Natural killer cell treated with Interleukin-12 subunit alpha and Interleukin-12 subunit beta and Interleukin-15 and Interleukin-18, amount 100 ng/mL, for 72 hours (primary cell): ENCODE data around the gene KLHL24. TPM values are rescaled to one million over a fixed set of nuclear protein-coding genes. Genes with fewer than 3 reads are reported as not detected.
"Not testable (repeated sequence)": the region's sequence is repeated elsewhere in the genome, so short reads cannot be mapped to it uniquely, and the experiment has no call there.

ENCODE experiments used
- ATAC-seq, 2 donors: fragments of 150-1000 bp; cut with Tn5 transposase in 1 of 2; sonication (Bioruptor Pico), chemical (Tn5 transposase) in 1 of 2; 2 replicates each; pipeline ENCODE4 v1.10.0; 2021
- DNase-seq: peaks from one replicate; pipeline ENCODE4 v3.0.0; 2022; ENCODE audit warnings: low spot score
- H3K27ac Mint-ChIP-seq, 2 donors: 1 replicate in 1 of 2; 2 replicates in 1 of 2; pipeline ENCODE4 v1.8.0; 2022; ENCODE audit warnings: mixed read lengths in 2 of 2, mild to moderate bottlenecking in 1 of 2, moderate library complexity in 1 of 2
- H3K27me3 Mint-ChIP-seq, 2 donors: 1 replicate in 1 of 2; 2 replicates in 1 of 2; pipeline ENCODE4 v1.8.0; 2022; ENCODE audit warnings: mixed read lengths in 2 of 2
- H3K36me3 Mint-ChIP-seq: one replicate; pipeline ENCODE4 v1.8.0; 2022; ENCODE audit warnings: mixed read lengths
- H3K4me1 Mint-ChIP-seq, 2 donors: 1 replicate in 1 of 2; 2 replicates in 1 of 2; pipeline ENCODE4 v1.8.0; 2022; ENCODE audit warnings: low read depth in 2 of 2, mixed read lengths in 2 of 2, mild to moderate bottlenecking in 1 of 2
- H3K4me3 Mint-ChIP-seq: one replicate; pipeline ENCODE4 v1.8.0; 2022; ENCODE audit warnings: mixed read lengths
- H3K9me3 Mint-ChIP-seq: 2 replicates; pipeline ENCODE4 v1.8.0; 2022; ENCODE audit warnings: mixed read lengths
- total RNA-seq, 2 donors: library from RNA; stranded (reverse); gene quantifications; one replicate each; pipeline ENCODE4 v1.2.3, GENCODE V29; 2022

Gene KLHL24
- total RNA-seq, 2 donors from 2014 or later: 9.8 to 14.9 TPM

DNA sequence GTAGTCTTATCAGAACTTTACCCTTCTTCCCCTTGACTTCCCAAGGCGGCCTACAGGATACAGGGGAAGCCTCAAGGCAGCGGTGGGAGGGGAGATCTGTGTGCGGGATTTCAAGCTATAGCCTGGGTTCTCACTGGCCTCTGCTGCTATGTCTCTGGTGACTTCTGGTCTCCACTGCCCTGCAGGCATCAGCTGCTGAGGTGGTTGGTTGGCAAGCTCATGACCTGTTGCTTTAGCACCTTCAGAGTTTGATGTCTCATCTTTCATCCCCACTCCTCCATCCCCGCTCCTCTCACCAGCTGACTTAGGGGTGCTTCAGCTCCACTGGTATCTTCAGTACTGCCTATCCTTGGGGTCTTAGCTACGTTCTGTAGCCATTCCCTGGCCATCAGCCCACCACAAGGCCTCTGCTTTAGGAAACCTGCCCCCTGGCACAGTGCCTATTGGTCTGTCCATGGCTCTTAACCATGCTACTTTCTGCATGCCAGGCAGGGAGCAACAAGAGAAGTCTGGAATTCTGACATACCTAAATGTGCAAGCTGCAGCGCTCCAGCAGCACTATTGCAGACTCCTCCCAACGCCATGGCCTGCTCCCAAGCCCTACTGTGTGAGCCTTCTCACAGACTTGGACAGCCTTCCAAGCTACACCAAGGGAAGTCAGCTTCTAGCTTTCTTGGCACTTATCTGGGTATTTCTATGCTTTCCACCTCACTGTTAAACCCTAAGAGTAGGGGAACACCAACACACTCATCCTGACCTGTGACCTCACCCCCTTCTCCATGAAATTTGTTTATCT lies 60.3 kb downstream of the KLHL24 start:
- peaks cover 22 to 31% of the 10 kb centered on the region in 2 donors for H3K4me1 Mint-ChIP-seq
- no peak for DNase-seq
- H3K27ac Mint-ChIP-seq: no peak overlapping the region
- no peak overlapping the region for H3K4me3 Mint-ChIP-seq
- no peak for ATAC-seq
- no peaks in the 10 kb centered on the region for H3K27me3 Mint-ChIP-seq
- H3K36me3 Mint-ChIP-seq: peaks cover 5% of the 10 kb centered on the region
- H3K9me3 Mint-ChIP-seq: no peaks in the 10 kb centered on the region

DNA sequence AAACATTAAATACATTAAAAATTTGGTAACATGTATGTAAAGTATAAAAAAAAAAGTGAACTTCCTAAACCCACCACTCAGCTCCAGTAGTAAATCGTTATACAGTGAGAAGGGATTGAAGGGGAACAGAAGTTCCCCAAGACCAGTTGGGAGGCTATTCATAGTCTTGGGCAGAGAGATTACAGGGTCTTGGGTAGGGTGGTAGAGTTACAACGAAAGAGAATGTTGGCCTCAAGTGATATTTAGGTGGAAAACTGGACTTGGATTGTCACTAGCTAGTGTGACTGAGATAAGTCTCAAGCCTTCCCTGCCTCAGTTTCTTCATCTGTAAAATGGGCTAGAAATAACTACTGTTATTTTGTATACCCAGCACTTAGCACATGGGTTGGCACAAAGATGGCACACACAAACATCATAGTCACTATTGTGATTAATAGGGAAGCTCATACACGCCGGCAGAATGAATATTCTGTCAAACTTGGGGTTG lies 61.7 kb downstream of the KLHL24 start:
- peaks cover 10% of the 10 kb centered on the region for H3K36me3 Mint-ChIP-seq
- ATAC-seq (no peak), DNase-seq (no peak)
- H3K4me3 Mint-ChIP-seq: peak overlapping the region; percentile 91
- H3K9me3 Mint-ChIP-seq: no peaks in the 10 kb centered on the region
- peaks cover 27 to 37% of the 10 kb centered on the region in 2 donors for H3K4me1 Mint-ChIP-seq
- peak overlapping the region; percentile 84 to 91 for H3K27ac Mint-ChIP-seq
- H3K27me3 Mint-ChIP-seq: no peaks in the 10 kb centered on the region

DNA sequence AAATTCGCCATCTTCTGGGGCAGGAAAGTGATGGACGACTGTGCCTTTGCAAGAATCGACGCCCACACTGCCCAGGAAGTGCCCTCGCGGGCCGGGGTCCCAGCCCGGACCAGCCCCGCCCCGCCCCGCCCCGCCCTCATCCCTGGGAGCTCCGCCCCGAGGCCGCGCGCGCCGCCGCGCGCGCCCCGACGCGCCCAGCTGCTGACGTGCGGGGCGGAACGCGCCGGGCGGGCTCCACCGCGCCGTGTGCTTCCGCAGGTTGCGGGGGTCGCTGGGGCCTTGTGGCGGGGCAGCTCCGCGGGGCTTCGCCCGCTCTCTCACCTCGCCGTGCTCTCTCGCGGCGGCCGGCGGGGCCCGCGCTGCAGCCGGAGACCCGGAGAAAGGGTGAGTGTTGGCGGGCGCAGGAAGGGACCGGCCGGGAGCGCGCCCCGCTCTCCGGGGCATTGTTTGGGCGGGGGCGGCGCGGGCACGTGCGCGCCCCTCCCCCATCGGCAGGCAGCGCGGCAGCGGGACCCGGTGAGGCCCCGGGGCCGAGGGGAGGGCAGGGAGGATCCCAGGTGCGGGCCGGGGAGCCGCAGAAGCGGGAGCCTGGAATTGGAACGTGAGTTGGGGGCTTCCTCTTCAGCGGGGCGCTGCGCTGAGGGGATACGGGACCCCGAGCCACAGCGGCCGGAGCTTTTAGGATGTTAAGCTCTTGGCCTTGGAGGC lies 62.3 kb downstream of the KLHL24 start, which contains the start of gene YEATS2:
TSS of gene YEATS2 (plus strand) at position 188 of the 708 bp plus-strand sequence. CDS start 17,366 bp downstream, outside the sequence.
- peak within 1 kb of the TSS; percentile 91 for H3K4me3 Mint-ChIP-seq
- H3K36me3 Mint-ChIP-seq: peaks cover 10% of the 10 kb centered on the region
- DNase-seq (peak; percentile 83), ATAC-seq (peak; percentile 95 to 96)
- H3K27me3 Mint-ChIP-seq: no peaks in the 10 kb centered on the region
- H3K4me1 Mint-ChIP-seq: peaks cover 27 to 37% of the 10 kb centered on the region in 2 donors
- peak within 1 kb of the TSS; percentile 84 to 91 for H3K27ac Mint-ChIP-seq
- H3K9me3 Mint-ChIP-seq: no peaks in the 10 kb centered on the region

DNA sequence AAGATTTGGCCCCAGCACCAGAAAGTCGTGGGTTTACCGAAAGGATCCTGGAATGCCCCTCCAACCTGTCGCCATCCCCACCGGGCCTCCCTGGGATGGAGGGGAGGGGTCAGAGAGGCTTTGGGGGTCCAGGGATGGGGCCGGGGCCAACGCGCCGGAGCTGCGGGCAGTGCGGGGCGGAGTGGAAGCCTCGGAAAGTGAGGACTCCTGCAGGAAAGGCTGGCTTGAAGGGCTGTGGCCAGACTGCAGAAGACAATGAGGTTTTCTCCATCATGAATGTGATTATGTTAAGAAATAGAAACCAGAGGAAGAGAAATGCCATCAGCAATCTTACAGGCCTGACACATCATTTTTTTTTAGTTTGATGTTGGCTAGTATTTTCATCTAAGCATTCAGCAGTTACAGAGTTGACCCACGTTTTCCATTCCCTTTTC lies 62.9 kb downstream of the KLHL24 start:
- DNase-seq (no peak), ATAC-seq (peak; percentile 48 to 53)
- Mint-ChIP-seq H3K36me3 (peaks cover 10% of the 10 kb centered on the region), H3K4me3 (peak overlapping the region; percentile 87), H3K4me1 (peaks cover 27 to 37% of the 10 kb centered on the region in 2 donors), H3K9me3 (no peaks in the 10 kb centered on the region), H3K27me3 (no peaks in the 10 kb centered on the region), H3K27ac (peak overlapping the region; percentile 68 to 79)

DNA sequence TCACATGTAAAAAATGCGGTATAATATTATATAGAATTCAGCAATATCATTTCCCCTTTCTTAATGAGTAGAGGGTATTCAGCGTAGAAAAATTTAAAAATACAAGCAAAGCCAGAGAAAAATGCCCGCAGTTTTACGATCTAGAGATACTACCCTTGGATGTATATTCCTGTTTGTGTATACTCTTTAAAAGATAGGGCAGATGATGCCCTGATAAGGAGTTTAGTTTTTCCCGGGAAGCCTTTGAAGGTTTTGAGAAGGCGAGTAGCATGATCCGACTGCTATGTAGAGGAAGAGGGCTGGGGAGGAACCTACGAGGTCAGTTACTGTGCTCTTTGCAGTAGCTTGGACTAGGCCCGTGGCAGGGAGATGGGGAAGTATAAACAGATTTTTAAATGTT lies 63.3 kb downstream of the KLHL24 start:
- H3K27ac Mint-ChIP-seq: peak overlapping the region; percentile 68 to 79
- H3K4me1 Mint-ChIP-seq: peaks cover 27 to 37% of the 10 kb centered on the region in 2 donors
- no peak for ATAC-seq
- no peaks in the 10 kb centered on the region for H3K27me3 Mint-ChIP-seq
- H3K36me3 Mint-ChIP-seq: peaks cover 10% of the 10 kb centered on the region
- H3K9me3 Mint-ChIP-seq: no peaks in the 10 kb centered on the region
- H3K4me3 Mint-ChIP-seq: peak overlapping the region; percentile 87
- no peak for DNase-seq

DNA sequence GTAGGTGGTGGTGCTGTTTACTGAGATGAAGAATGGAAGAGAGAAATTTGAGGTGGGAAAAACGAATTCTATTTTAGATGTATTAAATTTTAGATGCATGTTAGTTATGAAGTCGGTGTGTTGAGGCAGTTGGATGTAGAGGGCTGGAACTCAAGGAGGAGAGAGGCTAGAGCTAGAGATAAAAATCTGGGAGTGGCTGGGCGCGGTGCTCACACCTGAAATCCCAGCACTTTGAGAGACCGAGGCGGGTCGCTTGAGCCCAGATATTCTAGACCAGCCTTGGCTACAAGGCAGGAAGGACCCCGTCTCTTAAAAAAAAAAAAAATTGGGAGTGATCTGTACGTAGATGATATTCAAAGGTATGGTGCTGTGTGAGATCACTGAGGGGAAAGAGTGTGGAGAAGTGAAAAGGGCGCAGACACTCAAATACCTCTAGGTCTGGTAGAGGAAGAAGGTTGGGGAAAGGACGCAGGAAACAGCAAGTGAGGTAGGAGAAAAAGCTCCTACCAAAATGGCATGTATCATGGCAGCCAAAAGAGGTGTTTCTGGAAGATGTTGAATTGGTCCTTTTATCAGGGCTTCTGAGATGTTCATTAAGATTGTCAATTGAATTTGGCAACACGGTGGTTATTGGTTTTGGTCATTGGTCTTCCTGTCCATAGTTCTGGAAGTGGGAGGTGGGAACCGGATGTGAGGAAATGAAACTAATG lies 64.0 kb downstream of the KLHL24 start:
- ATAC-seq: no peak
- no peaks in the 10 kb centered on the region for H3K27me3 Mint-ChIP-seq

DNA sequence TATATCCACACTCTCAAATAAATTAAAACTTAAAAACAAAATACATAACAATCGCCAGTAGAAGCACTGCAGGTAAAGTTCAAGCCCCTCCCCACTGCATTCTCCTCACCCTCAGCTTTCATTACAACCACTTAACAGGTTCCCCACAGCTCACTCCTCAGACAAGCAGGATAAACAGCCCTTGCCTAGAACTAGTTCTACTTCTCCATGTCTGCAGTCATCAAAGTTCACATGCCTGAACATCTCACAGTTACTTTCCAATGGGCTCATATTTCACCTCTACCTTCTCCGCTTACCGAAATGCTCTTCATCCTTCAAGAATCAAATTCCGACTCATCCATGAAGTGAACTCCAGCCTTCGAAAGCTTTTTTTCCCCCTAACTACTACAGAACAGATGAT lies 66.3 kb downstream of the KLHL24 start:
- Mint-ChIP-seq H3K4me1 (peaks cover 30 to 42% of the 10 kb centered on the region in 2 donors), H3K4me3 (no peak overlapping the region), H3K9me3 (no peaks in the 10 kb centered on the region), H3K27me3 (no peaks in the 10 kb centered on the region), H3K36me3 (peaks cover 10% of the 10 kb centered on the region), H3K27ac (no peak overlapping the region)
- ATAC-seq (no peak), DNase-seq (no peak)

More for the DNA sequence above, 64.0 kb downstream of the KLHL24 start:
- peaks cover 10% of the 10 kb centered on the region for H3K36me3 Mint-ChIP-seq
- peaks cover 30 to 42% of the 10 kb centered on the region in 2 donors for H3K4me1 Mint-ChIP-seq
- peak overlapping the region; percentile 87 for H3K4me3 Mint-ChIP-seq
- peak overlapping the region; percentile 68 to 79 for H3K27ac Mint-ChIP-seq
- no peaks in the 10 kb centered on the region for H3K9me3 Mint-ChIP-seq
- no peak for DNase-seq

DNA sequence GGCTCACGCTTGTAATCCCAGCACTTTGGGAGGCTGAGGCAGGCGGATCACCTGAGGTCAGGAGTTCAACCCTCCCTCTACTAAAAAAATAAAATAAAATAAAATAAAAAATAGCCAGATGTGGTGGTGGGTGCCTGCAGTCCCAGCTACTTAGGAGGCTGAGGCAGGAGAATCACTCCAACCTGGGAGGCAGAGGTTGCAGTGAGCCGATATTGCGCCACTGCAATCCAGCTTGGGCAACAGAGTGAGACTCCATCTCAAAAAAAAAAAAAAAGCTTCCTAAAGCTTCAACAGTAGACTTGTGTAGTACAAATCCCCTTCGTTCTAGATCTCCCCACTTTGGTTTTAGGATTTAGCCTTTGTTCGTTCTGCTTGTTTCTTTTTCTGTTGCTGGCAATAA lies 68.5 kb downstream of the KLHL24 start:
- H3K27me3 Mint-ChIP-seq, DNase-seq, H3K4me3 Mint-ChIP-seq, H3K36me3 Mint-ChIP-seq, H3K27ac Mint-ChIP-seq, H3K9me3 Mint-ChIP-seq, ATAC-seq: not testable (repeated sequence)
- H3K4me1 Mint-ChIP-seq: peaks cover 23 to 30% of the 10 kb centered on the region in 2 donors

DNA sequence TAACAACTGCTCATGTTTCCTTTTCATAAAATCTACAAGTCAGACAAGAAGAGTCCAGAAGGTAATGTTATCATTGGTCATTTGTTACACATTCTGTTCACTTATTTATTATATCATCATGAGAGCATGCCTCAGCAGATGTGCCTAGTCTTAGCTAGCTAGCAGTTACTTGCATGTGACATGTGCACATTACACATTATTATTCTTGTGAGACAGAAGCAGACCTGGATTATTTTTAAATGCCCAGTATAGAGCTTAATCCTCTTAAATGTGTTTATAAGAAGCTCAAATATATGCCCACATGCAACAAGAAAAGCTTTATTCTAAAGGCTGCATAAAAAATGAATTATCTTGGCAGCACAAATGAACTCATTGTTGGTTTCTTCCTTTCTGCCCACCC lies 74.8 kb downstream of the KLHL24 start:
- no peak overlapping the region for H3K27ac Mint-ChIP-seq
- H3K4me3 Mint-ChIP-seq: no peak overlapping the region
- ATAC-seq (no peak), DNase-seq (no peak)
- no peaks in the 10 kb centered on the region for H3K36me3 Mint-ChIP-seq
- H3K27me3 Mint-ChIP-seq: no peaks in the 10 kb centered on the region
- H3K9me3 Mint-ChIP-seq: no peaks in the 10 kb centered on the region
- H3K4me1 Mint-ChIP-seq: no peaks in the 10 kb centered on the region

DNA sequence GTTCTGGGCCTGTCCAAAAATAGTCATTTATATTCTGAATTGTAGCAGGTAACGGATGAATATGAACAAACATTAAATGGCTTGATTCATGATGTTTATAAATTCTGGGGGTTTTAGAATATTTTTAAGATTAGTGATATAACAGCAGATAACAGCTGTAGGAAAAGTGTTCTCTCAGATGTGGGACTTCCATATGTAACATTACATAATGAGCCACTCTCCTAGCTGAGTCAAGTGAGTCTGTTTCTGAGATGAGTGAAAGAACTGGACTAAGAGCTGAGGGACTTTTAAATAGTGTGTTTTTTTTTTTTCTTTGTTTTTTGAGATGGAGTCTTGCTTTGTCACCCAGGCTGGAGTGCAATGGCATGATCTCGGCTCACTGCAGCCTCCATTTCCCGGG lies 76.1 kb downstream of the KLHL24 start:
- H3K27ac Mint-ChIP-seq: no peak overlapping the region
- no peak overlapping the region for H3K4me3 Mint-ChIP-seq
- ATAC-seq: no peak
- DNase-seq: no peak
- no peaks in the 10 kb centered on the region for H3K36me3 Mint-ChIP-seq
- no peaks in the 10 kb centered on the region for H3K4me1 Mint-ChIP-seq
- no peaks in the 10 kb centered on the region for H3K9me3 Mint-ChIP-seq
- H3K27me3 Mint-ChIP-seq: no peaks in the 10 kb centered on the region

DNA sequence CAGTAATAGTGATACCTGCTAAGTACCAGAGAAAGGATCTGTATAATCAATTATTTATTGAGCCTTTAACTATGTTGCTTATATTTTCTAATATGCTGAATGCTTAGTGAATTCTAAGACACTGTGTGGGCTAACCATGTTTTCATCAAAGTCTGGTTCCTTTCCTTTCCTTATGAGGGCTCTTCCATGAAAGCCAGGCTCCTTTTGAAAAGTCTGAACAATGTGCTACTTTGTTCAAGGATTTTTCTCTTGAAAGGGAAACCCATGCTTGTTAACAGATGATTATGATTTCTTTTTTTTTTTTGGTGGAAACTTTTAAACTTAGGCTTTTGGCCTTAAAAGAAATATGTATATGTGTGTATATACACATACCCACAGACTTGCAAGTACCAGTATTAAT lies 79.2 kb downstream of the KLHL24 start:
- H3K27ac Mint-ChIP-seq: no peak overlapping the region
- no peaks in the 10 kb centered on the region for H3K9me3 Mint-ChIP-seq
- peaks cover 5% of the 10 kb centered on the region in 2 donors for H3K4me1 Mint-ChIP-seq
- peaks cover 11% of the 10 kb centered on the region for H3K36me3 Mint-ChIP-seq
- DNase-seq (no peak), ATAC-seq (no peak)
- H3K27me3 Mint-ChIP-seq: no peaks in the 10 kb centered on the region
- H3K4me3 Mint-ChIP-seq: no peak overlapping the region

DNA sequence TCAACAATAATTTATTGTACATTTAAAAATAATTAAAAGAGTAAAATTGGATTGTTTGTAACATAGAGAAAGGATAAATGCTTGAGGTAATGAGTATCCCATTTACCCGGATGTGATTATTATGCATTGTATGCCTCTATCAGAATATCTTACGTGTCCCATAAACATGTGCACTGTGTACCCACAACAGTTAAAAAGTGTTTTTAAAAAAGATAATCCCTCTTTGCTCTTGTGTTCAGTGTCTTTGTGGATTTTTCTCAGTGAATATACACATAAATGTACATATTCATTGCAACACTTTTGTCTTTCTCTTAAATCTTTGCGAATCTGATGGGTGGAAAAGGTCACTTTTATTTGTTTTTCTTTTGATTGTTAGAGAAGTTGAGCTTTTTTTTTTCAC lies 82.6 kb downstream of the KLHL24 start:
- DNase-seq: no peak
- no peaks in the 10 kb centered on the region for H3K9me3 Mint-ChIP-seq
- peaks cover 24% of the 10 kb centered on the region for H3K36me3 Mint-ChIP-seq
- H3K4me3 Mint-ChIP-seq: no peak overlapping the region
- no peaks in the 10 kb centered on the region for H3K27me3 Mint-ChIP-seq
- H3K4me1 Mint-ChIP-seq: peaks cover 5% of the 10 kb centered on the region in 2 donors
- ATAC-seq: no peak
- H3K27ac Mint-ChIP-seq: no peak overlapping the region

DNA sequence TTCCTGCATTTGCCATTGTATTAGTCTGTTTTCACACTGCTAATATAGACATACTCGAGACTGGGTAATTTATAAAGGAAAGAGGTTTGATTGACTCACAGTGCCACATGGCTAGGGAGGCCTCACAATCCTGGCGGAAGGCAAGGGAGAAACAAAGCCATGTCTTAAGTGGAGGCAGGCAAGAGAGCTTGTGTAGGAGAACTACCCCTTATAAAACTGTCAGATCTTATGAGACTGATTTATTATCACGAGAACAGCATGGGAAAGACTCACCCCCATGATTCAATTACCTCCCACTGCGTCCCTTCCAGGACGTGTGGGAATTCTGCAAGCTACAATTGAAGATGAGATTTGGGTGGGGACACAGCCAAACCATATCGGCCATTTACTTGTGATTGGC lies 90.0 kb downstream of the KLHL24 start:
- DNase-seq: no peak
- Mint-ChIP-seq H3K36me3 (peaks cover 35% of the 10 kb centered on the region), H3K27ac (no peak overlapping the region), H3K4me3 (no peak overlapping the region), H3K27me3 (no peaks in the 10 kb centered on the region), H3K4me1 (no peaks in the 10 kb centered on the region), H3K9me3 (no peaks in the 10 kb centered on the region)
- ATAC-seq: no peak
